SKM-1 treated with dmso at 0.1 percent for 144 hours (cell line): Measurements from ENCODE around the gene TACC2.
"Not testable (repeated sequence)": the region's sequence is repeated elsewhere in the genome, so short reads cannot be mapped to it uniquely, and the experiment has no call there.

ENCODE experiments used
- DNase-seq: peaks from one replicate; lab custom pipeline; 2025; ENCODE audit not compliant: unreplicated experiment; lab: John Stamatoyannopoulos, UW

TACC2 gene

DNA sequence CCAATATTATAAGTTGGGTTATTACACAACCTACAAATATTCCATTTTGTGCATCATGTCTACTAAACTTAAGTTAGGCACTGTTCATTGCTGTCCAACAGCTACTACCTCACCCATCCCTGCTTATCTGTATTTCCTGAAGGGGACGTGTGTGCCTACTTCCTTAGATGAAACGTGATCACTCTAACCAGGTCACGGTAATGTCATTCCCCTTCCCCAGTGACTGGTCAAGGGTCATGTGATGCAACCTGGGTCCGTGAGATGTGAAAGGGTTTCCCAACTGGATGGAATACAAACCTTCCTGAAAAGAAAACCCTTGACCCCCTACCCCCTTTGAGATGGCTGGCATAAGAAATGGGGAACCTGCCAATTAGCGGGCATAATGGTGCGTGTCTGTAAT lies 12.4 kb upstream of the TACC2 start:
- DNase-seq = no peak

DNA sequence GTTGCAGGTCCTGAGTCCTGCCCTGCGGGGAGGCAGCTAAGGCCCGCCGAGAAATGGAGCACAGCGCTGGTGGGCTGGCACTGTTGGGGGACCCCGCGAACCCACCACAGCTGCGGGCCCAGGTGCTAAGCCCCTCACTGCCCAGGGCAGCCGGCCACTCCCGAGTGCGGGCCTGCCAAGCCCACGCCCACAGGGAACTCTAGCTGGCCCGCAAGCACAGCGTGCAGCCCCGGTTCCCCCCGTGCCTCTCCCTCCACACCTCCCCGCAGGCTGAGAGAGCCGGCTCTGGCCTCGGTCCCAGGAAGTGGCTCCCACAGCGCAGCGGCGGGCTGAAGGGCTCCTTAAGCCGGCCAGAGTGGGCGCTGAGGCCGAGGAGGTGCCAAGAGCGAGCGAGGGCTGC lies 10.5 kb upstream of the TACC2 start:
- DNase-seq = no peak

DNA sequence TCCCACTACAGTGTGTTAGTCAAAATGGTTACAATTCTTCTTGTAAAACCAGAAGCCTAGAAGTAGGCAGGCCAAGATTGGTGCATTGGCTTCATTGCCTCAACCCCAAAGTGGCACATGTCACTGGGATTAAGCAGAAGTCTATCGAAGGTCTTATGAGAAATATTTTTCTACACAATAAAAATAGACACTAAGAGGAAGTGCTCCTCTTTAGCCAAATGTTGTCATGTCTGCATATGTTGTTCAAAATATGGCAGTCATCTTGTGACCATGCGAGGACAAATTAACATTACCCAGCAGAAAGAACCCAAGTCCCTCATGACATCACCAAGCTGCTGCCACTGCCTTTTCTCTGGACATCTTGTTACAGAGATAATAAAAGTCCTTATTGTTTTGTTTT lies 7.6 kb upstream of the TACC2 start:
- DNase-seq = no peak

DNA sequence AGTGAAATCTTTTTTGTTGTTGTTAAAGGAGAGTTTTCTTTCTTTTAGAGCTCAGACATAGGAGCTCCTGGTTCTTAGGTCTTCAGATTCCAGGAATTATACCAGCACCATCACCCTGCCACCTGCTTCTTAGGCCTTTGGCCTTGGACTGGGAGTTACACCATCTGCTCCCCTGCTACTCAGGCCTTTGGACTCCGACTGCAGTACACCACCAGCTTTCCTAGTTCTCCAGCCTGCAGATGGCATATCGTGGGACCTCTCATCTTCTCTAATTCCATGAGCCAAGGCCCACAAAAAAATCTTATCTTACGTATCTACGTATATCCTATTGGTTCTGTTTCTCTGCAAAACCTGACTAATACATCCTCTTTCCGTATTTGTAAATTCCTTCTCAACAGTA lies 5.1 kb upstream of the TACC2 start:
- DNase-seq = no peak

DNA sequence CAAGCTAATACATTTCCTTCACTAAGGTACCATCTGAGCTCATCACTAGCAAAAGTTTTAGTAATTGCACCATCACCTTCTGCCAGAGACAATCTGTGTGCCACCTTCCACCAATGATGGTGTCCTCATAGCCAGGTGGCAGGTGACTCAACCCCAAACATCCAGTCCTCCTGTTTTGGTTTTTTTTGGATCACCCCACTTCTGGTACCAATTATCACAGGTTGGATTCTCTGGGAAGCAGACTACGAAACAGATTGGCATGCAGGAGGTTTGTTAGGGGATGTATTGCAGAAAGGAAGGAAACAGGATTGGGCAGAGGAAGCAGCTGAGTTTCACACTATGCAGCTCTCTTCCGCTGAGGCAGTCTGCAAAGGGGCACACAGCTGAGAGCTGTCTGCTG lies 4.5 kb upstream of the TACC2 start:
- no peak for DNase-seq

DNA sequence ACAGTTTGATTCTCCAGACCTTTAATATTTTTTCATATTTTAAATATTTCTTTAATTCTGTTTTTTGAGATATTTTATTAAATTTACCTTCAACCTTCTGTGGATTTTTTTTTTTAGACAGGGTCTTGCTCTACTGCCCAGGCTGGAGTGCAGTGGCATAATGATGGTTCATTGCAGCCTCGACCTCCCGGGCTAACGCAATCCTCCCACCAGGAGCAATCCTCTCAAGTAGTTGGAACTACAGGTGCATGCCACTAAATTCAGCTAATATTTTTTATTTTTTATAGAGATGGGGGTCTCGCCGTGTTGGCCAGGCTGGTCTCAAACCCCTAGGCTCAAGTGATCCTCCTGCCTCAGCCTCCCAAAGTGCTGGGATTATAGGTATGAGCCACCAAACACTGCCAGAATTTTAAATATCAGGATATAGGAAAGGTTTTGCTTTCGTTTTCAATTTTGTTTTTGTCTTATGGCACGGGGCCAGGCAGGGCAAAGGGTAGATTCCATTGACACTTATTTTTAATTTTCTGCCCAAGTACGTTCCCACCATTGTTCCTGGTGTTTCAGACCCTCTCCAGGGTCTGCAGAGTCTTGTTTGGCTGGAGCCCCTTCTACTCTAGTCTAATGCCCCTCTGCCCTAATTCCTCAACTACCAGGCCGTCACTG lies 1.2 kb downstream of the TACC2 start:
- no peak for DNase-seq

DNA sequence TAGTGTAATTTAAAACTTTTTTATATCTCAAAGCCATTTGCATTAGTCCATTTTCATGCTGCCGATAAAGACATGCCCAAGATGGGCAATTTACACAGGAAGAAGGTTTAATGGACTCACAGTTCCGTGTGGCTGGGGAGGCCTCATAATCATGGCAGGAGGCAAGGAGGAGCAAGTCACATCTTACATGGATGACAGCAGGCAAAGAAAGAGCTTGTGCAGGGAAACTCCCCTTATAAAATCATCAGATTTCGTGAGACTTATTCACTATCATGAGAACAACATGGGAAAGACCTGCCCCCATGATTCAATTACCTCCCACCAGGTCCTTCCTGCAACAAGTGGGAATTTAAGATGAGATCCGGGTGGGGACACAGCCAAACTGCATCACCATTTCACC lies 2.8 kb downstream of the TACC2 start:
- not testable (repeated sequence) for DNase-seq

DNA sequence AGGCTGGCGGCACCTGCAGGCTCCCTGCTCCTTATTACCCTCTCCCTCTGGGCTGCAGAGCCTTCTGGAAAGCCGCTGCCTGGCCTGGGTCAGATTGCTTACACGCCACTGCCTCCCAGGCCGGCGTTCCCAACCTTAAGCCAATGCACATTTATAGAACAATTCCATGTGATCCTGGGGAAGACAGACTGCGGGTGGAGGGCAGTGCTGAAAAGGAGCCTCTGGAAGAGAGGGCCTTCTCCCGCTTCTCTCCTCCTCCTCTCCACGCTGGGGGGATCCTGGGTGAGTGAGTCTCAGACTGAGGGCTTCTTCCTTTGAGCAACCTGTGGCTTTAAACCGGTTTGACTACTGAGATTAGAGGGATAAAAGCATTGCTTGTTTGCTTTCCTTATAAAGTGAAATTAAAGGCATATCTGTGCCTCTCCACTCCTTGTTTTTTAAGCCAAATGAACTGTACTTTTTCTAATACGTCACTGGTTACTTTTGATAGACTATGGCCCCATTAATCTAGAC lies 5.5 kb downstream of the TACC2 start:
- DNase-seq = no peak

DNA sequence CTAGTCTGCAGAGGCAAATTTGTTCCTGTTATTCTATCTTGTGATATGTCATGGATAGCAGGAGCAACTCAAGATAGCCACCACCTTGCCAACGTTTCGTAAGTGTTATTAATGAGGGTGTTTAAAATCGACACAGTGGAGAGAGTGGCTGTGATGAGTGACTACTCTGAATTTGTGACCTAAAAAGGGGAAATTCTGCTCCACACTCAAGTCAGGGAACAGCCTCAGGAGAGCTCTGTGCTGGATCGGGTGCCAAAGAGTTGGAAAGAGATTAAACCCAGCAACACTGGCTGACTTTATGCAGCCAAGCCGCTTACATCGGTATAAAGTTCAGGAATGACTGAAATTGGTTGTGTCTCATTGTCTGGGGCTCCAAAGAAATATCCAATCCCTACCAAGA lies 9.5 kb downstream of the TACC2 start:
- no peak for DNase-seq

DNA sequence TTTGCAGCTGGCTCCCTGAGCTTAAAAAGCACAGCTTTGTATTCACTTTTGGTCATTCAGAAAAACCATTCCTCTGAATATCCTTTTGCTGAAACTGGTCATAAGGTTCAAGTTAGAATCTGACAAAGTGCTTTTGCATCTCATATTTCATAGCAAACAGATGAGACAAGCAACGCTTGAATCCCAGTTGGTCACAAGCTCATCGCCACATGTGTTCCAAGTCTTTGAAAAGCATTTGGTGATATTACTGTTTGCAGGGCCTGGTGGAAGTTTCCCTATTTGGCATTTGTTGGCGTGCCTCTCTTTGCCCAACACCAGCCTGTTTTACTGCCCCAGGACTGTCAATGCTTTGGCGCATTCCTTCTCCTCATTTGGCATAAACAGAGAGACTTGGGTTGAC lies 10.3 kb downstream of the TACC2 start:
- no peak for DNase-seq

DNA sequence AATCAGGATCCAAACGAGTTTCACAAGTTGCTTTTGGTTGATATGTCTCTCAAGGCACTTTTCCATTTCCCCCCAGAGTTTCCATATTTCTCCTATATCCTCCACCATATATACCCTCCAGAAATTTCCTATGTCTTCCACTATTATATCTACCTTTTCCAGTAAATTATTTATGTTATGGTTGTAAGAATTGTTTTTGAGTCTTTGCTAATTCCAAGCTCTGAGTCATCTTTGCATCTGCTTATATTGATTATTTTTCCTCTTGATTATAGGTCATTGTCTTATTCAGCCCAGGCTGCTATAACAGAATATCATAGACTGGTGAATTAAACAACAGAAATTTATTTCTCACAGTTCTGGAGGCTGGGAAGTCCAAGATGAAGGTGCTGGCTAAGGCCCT lies 12.7 kb downstream of the TACC2 start:
- DNase-seq = no peak

DNA sequence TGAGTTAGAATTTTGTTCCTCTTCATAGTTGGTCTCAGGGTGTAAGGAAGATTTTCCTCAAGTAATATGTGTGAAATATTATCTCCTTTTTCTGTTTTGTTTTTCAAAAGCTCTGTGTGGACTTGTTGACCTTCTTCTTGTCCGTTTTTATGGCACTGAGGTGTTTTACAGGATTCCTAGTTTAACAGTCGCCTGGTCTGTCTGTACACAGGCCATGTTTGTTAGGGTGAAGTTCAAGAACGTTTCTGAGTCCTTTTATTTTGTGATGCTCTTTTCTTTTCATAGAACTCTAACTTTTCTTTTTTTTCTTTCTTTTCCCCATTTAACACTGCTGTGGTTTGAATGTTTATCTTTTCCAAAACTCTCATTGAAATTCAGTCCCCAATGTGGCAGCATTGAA lies 18.5 kb downstream of the TACC2 start:
- DNase-seq = no peak

DNA sequence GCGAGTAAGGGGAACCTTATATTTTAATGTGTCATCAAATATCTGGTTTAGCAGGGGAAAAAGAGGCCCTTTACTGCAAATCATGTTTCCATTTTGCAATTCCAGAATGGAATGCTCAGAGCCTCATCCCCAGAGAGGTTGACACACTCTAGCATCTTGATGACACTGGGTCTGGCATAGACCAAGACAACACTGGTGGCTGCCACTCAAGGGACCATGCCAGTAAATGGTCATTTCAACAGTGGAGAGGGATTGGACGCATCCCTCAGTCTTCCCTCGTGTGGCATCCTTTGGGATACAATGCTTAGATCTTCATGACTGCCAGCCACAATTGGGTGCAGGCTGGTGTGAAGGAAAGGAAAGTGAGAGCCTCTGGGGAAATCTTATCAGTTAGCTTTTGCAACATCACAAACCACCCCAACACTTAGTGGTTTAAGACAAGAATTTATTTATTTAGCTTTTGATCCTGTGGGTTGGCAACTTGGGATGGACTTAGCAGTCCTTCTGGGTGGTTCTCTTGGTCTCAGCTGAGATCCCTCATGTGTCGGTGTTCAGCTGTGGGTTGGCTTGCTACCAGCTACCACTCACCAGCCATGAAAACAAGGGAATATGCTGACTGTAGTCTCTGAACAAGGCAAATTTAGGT lies 21.6 kb downstream of the TACC2 start:
- no peak for DNase-seq

DNA sequence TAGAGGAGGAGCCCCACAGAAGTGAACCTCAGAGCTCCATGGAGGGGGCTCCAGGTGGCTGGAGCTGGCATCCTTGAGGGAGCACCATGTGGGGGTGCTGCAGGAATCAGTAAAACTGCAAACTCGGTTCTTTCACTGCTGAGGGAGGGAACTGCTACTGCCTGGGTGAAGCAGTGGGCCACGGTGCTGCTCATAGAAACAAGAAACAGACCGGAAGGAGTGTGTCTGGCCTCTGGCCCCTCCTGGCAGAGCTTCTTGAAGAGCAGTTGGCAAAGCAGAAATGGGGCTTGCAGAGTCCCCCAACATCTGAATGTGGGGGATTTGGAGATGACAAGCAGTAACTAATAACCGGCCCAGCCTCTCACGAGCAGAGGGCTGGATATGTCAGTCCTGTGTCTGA lies 23.8 kb downstream of the TACC2 start:
- DNase-seq = no peak

DNA sequence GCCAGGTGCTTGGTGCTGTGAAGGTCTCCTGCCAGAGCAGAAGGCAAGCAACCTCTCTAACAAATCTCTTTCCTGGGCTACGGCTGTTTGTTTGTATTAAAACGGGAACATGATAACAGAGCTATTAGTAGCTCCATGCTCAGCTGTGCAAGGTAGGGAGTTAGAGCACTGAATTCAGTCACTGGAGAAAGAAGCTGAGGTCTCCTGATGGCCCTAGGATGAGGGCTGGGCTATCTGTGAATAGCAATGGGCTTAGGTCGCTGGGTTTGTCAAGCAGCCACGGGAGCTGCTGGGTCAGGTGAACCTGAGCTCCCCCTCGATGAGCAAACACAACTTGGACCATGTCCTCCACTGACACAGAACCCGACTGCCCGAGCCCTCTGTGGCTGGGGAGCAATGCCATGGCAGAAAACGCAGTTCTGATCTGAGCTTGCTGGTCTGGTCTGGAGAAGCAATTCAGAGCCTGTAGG lies 24.4 kb downstream of the TACC2 start:
- DNase-seq = no peak

DNA sequence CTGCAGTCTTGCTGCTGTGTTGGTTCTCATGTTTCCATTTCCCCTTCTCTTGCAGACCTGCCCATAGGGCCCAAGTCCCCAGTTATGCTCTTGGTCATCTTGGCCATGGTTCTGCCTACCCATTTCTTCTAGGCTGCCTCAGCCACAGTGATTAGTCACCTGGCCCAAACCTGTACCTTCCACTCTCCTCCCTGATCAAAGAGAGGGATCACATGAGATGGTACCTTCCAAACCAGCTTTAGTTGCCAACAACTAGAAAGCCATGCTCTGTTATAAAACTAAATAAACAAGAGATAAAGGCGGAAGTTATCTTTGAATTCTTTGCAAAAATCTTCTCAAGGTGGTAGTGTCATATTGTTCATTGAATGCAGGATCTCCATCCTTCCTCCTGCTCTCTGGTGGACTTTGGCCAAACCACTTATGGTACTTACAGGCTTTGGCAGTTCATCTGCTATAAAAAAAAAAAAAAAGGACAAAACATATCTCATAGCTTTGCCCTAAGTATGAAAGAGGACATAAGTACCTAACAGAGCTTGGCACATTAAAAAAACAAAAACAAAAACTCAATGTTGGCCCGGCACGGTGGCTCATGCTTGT lies 25.8 kb downstream of the TACC2 start:
- no peak for DNase-seq

DNA sequence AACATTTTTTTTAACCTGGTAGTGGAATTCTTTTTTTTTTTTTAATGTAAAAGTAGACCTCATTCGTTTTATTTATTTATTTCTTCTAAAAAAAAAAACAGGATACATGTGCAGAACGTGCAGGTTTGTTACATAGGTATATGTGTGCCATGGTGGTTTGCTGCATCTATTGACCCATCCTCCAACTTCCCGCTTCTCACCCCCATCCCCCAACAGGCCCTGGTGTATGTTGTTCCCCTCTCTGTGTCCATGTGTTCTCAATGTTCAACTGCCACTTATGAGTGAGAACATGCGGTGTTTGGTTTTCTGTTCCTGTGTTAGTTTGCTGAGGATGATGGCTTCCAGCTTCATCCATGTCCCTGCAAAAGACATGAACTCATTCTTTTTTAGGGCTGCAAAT lies 29.0 kb downstream of the TACC2 start:
- DNase-seq = not testable (repeated sequence)

DNA sequence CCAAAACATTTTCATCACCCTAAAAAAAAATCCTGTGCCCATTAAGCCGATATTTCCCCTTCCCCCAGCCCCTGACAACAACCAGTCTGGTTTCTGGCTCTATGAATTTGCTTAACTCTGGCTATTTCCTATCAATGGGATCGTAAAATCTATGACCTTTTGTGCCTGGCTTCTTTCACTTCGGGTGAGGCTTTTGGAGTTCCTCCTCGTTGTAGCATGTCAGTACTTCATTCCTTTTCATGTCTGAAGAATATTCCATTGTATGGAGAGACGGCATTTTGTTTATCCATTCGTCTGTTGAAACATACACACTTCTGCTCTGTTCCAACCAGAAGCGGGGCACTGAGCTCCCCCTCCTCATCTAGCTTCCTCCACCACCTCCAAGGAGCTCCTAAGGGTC lies 29.5 kb downstream of the TACC2 start:
- no peak for DNase-seq

DNA sequence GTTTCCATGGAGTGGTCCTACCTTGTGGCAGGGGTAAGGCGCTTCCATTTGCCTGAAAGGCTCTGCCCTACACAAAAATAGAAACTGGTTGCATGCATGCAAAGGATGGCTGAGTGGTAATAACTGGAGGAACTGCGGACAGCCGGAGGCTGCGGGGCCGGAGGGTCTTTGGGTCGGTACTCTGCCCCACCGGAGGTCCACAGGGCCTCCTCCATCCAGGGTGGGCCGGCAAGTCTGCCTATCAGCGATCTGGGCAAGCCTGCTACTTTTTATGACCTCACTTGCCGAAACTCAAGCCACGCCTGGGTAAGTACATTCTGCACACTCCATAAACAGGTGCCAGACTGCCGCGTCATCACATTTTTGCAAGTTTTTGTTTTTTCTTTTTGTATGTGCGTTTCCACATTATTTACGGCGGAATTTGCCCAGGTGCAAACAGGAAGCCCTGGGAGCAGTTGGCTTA lies 30.0 kb downstream of the TACC2 start:
- no peak for DNase-seq

DNA sequence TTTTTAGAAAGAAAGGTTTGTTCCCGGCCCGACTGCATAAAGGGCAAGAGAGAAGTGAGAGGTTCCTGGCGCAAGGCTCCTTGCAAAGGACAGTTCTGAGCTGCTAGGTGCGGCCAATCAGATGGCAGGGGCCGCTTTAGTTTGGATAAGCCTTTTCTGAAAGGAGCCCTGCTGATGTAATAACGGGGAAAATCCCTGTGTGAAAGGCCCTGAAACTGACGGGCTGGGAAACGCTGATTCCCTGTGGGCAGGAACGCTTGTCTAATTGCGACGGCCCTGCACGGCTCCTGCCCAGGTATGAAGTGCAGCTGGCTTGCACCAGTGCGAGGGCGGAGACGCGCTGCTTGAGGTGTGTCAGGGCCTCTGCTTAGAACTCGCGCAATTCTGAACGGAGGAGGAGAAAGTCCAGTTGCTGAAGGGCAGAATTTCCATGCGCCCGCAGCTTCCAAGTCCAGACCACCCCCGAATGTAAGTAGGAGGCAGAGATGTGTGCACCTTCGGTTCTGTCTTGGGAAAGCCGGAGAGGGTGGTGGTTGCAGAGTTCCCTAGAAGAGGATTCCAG lies 30.5 kb downstream of the TACC2 start:
- DNase-seq = no peak

DNA sequence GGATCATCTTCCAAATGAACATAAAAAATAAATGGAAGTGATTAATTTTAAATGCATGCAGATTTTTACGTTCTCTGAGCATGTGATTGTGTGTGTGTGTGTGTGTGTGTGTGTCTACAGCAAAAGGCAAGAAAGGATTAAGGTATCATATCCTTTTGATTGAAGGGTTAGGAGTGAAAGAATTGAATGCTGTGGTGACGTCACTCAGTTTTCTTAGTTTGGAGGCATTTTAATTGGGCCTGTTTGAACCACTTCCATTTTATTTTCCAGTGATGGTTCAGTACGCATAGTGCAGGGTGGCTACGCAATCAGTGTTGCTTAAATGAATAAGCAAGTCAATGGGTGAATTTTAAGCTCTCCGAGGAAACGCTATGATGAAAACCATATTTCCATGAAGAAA lies 31.3 kb downstream of the TACC2 start:
- no peak for DNase-seq

DNA sequence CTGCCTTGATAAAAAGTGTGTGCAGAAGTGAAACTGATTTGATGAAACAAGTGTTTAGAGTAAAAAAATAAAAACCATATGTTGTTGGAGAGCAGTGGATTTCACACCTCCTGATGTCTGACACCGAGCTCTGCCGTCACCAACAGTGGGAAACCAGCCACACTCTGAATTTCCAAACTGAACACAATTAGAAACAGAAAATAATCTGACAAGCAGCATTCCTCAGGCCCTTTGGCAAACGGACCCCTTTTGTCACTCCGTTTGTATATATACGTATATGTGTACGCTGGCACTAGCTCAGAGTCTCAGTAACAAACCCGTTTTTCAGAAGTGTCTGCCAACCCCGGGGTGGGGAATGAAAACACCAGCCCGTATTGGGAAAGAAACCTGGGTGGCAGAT lies 32.4 kb downstream of the TACC2 start:
- DNase-seq = no peak
